IPS-20b (cell line): Measurements from ENCODE around the gene SLCO2A1.

Experiments
- H3K27ac ChIP-seq: one replicate; pipeline ENCODE4 v1.5.1; 2013; ENCODE audit warnings: low read length
- H3K27me3 ChIP-seq: 2 replicates; pipeline ENCODE4 v1.6.1; 2013; ENCODE audit warnings: mild to moderate bottlenecking, low read length, inconsistent platforms; ENCODE audit not compliant: insufficient read depth
- H3K36me3 ChIP-seq: 2 replicates; pipeline ENCODE4 v1.6.1; 2013; ENCODE audit warnings: low read depth, mild to moderate bottlenecking, inconsistent platforms, low read length, moderate library complexity; ENCODE audit not compliant: insufficient read depth
- H3K4me1 ChIP-seq: 2 replicates; pipeline ENCODE4 v1.6.1; 2013; ENCODE audit warnings: mild to moderate bottlenecking, control low read depth, inconsistent platforms, low read length, moderate library complexity; ENCODE audit not compliant: insufficient read depth
- H3K4me3 ChIP-seq: 2 replicates; pipeline ENCODE4 v1.5.1; 2013; ENCODE audit warnings: mild to moderate bottlenecking, low read length, inconsistent platforms
- H3K9ac ChIP-seq: 2 replicates; pipeline ENCODE4 v1.6.1; 2013; ENCODE audit warnings: low read depth, mild to moderate bottlenecking, inconsistent platforms, low read length, moderate library complexity
- H3K9me3 ChIP-seq: 2 replicates; pipeline ENCODE4 v1.6.1; 2013; ENCODE audit warnings: mild to moderate bottlenecking, low read depth, low read length, inconsistent platforms; ENCODE audit not compliant: insufficient read depth

The SLCO2A1 gene

GRCh38 chr3:133983576-133984560, 45.9 kb downstream of the SLCO2A1 start:
- Histone ChIP-seq H3K9ac (no peak overlapping the region), H3K4me1 (peaks cover 17% of the 10 kb centered on the region), H3K27ac (no peak overlapping the region), H3K9me3 (no peaks in the 10 kb centered on the region), H3K4me3 (no peak overlapping the region), H3K36me3 (no peaks in the 10 kb centered on the region), H3K27me3 (peaks cover 9% of the 10 kb centered on the region; the same call in 1 of the 2 replicates)

- Histone ChIP-seq H3K27ac (no peak overlapping the region), H3K4me1 (peaks cover 12% of the 10 kb centered on the region), H3K9ac (no peak overlapping the region), H3K27me3 (peaks cover 4% of the 10 kb centered on the region; the same call in 1 of the 2 replicates), H3K36me3 (no peaks in the 10 kb centered on the region), H3K9me3 (no peaks in the 10 kb centered on the region), H3K4me3 (no peak overlapping the region)
Observed at GRCh38 chr3:133983126-133983525, 46.6 kb downstream of the SLCO2A1 start.

- Histone ChIP-seq H3K9me3 (no peaks in the 10 kb centered on the region), H3K4me1 (peaks cover 4% of the 10 kb centered on the region; the same call in 1 of the 2 replicates), H3K27me3 (no peaks in the 10 kb centered on the region), H3K36me3 (no peaks in the 10 kb centered on the region), H3K4me3 (no peak overlapping the region), H3K9ac (no peak overlapping the region), H3K27ac (no peak overlapping the region)
Observed at GRCh38 chr3:133980550-133980949, 49.2 kb downstream of the SLCO2A1 start.

- H3K27me3 ChIP-seq = no peaks in the 10 kb centered on the region
- H3K9me3 ChIP-seq = no peaks in the 10 kb centered on the region
- no peak overlapping the region for H3K9ac ChIP-seq
- H3K4me1 ChIP-seq = peaks cover 2% of the 10 kb centered on the region; the same call in 1 of the 2 replicates
- H3K27ac ChIP-seq = no peak overlapping the region
- H3K36me3 ChIP-seq = no peaks in the 10 kb centered on the region
- no peak overlapping the region for H3K4me3 ChIP-seq
Observed at GRCh38 chr3:133980035-133980434, 49.7 kb downstream of the SLCO2A1 start.

- H3K9ac ChIP-seq = no peak overlapping the region
- no peak overlapping the region for H3K4me3 ChIP-seq
- no peaks in the 10 kb centered on the region for H3K9me3 ChIP-seq
- no peak overlapping the region for H3K27ac ChIP-seq
- no peaks in the 10 kb centered on the region for H3K4me1 ChIP-seq
- no peaks in the 10 kb centered on the region for H3K27me3 ChIP-seq
- no peaks in the 10 kb centered on the region for H3K36me3 ChIP-seq
Observed at GRCh38 chr3:133979553-133979952, 50.2 kb downstream of the SLCO2A1 start.

GRCh38 chr3:133977568-133977967, 52.2 kb downstream of the SLCO2A1 start:
- no peaks in the 10 kb centered on the region for H3K36me3 ChIP-seq

GRCh38 chr3:133973249-133973980, 56.3 kb downstream of the SLCO2A1 start:
- H3K4me3 ChIP-seq = no peak overlapping the region
- H3K27ac ChIP-seq = no peak overlapping the region
- no peaks in the 10 kb centered on the region for H3K9me3 ChIP-seq
- no peaks in the 10 kb centered on the region for H3K27me3 ChIP-seq
- H3K9ac ChIP-seq = no peak overlapping the region
- no peaks in the 10 kb centered on the region for H3K4me1 ChIP-seq
- no peaks in the 10 kb centered on the region for H3K36me3 ChIP-seq

More at GRCh38 chr3:133977568-133977967, 52.2 kb downstream of the SLCO2A1 start:
- H3K4me1 ChIP-seq = no peaks in the 10 kb centered on the region
- no peaks in the 10 kb centered on the region for H3K27me3 ChIP-seq
- no peaks in the 10 kb centered on the region for H3K9me3 ChIP-seq
- no peak overlapping the region for H3K27ac ChIP-seq
- no peak overlapping the region for H3K9ac ChIP-seq
- no peak overlapping the region for H3K4me3 ChIP-seq

- no peaks in the 10 kb centered on the region for H3K27me3 ChIP-seq
- H3K9ac ChIP-seq = no peak overlapping the region
- H3K27ac ChIP-seq = no peak overlapping the region
- no peaks in the 10 kb centered on the region for H3K36me3 ChIP-seq
- H3K4me3 ChIP-seq = no peak overlapping the region
- H3K4me1 ChIP-seq = no peaks in the 10 kb centered on the region
- no peaks in the 10 kb centered on the region for H3K9me3 ChIP-seq
Observed at GRCh38 chr3:133972156-133972555, 57.6 kb downstream of the SLCO2A1 start.

- no peaks in the 10 kb centered on the region for H3K27me3 ChIP-seq
- H3K9ac ChIP-seq = no peak overlapping the region
- H3K4me1 ChIP-seq = no peaks in the 10 kb centered on the region
- H3K36me3 ChIP-seq = no peaks in the 10 kb centered on the region
- H3K27ac ChIP-seq = no peak overlapping the region
- no peak overlapping the region for H3K4me3 ChIP-seq
- no peaks in the 10 kb centered on the region for H3K9me3 ChIP-seq
Observed at GRCh38 chr3:133970916-133971315, 58.8 kb downstream of the SLCO2A1 start.

GRCh38 chr3:133970339-133970738, 59.4 kb downstream of the SLCO2A1 start:
- H3K27me3 ChIP-seq = no peaks in the 10 kb centered on the region
- no peaks in the 10 kb centered on the region for H3K36me3 ChIP-seq
- no peaks in the 10 kb centered on the region for H3K9me3 ChIP-seq
- H3K4me3 ChIP-seq = no peak overlapping the region
- H3K9ac ChIP-seq = no peak overlapping the region
- H3K4me1 ChIP-seq = no peaks in the 10 kb centered on the region
- H3K27ac ChIP-seq = no peak overlapping the region

- Histone ChIP-seq H3K36me3 (no peaks in the 10 kb centered on the region), H3K4me3 (no peak overlapping the region), H3K9me3 (no peaks in the 10 kb centered on the region), H3K4me1 (no peaks in the 10 kb centered on the region), H3K27me3 (no peaks in the 10 kb centered on the region), H3K27ac (no peak overlapping the region), H3K9ac (no peak overlapping the region)
Observed at GRCh38 chr3:133967992-133968892, 61.5 kb downstream of the SLCO2A1 start.
